ENCODE data around the gene TNK1.
A peak's percentile ranks its signal among the peaks of the same experiment; 100 is the strongest.
"Not testable (repeated sequence)": the region's sequence is repeated elsewhere in the genome, so short reads cannot be mapped to it uniquely, and the experiment has no call there.

The TNK1 gene

GRCh38 chr17:7380855-7381683 is at the start of gene TNK1:
Gene TNK1, plus strand, starts transcription at chr17:7381089. Its CDS starts 1,838 bp downstream, at chr17:7382927.
- no peak for DNase-seq (ENCODE audit: low spot score)

DNA sequence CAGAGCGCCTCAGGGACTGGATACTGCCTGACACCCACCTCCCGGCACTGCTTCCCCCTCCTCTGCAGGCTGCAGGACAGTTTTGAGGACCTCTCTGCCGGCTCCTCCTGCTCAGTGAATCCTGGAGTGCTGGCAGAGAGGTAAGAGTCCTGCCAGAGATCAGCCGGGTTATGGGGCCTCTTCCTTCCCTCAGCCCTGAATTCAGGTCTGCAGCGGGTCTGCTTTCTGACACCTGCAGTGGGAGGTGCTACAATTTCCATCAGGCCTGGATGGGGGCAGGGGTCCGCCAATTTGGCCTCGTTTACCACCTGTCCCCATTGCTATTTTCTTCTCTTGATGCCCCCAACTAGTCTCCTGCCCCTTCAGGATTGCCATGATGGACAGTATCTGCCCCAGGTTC is 48.8 kb upstream of the TNK1 start:
- DNase-seq (ENCODE audit: low spot score) = no peak

- DNase-seq (ENCODE audit: low spot score) = not testable (repeated sequence)
Measured at GRCh38 chr17:7332600-7333069, 48.3 kb upstream of the TNK1 start.

- no peak for DNase-seq (ENCODE audit: low spot score)
Measured at GRCh38 chr17:7334938-7335538, 45.9 kb upstream of the TNK1 start.

DNA sequence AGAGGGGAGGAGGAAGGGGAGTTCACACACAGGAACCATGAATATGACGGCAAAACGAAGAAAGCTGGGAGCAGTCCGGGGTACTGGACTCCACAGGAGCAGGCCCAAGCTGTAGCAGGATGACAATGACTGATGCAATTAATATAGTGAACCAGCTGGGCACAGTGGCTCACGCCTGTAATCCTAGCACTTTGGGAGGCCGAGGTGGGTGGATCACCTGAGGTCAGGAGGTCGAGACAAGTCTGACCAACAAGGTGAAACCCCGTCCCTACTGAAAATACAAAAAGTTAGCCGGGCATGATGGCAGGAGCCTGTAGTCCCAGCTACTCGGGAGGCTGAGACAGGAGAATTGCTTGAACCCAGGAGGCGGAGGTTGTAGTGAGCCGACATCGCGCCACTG is 45.1 kb upstream of the TNK1 start:
- not testable (repeated sequence) for DNase-seq (ENCODE audit: low spot score)

DNA sequence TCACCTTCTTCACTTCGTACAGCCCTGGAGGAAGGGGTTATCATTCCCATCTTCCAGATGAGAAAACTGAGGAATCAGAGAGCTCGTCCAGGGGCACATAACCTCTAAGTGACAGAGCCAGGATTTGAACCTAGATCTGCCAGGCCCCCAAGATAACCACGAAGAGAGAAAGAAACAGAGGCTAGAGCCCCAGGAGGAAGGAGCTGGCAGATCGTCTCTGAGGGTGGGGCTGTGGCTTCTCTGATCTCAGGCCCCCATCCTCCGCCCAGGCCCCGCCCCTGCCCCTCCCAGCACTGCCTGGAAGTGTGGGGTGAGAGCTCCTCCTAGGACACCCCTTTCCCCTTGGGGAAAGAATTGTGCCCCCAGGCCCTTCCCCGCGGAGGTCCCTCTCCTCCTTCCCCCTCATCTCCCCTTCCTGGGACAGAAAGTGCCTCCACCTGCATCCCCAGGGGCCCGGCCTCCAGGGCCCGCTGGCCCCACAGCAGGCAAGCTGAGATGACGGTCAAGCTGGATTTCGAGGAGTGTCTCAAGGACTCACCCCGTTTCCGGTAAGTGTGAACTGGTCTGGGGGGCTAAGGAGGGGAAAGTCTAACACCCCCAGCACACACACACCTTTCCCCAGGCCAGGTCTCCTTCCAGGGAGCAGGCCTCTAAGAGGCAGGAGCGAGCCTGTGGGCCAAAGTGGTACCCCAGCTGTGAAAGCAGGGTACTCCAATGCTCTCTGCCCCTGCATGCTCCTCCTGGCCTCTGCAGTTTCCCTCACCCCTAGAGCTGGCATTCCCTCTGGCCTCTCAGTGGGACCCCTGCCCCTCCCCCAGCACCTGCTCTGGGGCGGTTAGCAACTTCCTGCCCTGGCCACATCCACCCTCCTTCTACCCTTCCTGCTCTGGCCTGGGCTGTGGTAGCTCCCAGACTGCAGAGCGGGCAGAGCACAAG is 44.4 kb upstream of the TNK1 start, which contains the start of gene ACAP1:
ACAP1 (plus strand) TSS at position 290 of the 936 bp plus-strand sequence; CDS start at position 496, 206 bp downstream.
- DNase-seq (ENCODE audit: low spot score) = no peak

DNA sequence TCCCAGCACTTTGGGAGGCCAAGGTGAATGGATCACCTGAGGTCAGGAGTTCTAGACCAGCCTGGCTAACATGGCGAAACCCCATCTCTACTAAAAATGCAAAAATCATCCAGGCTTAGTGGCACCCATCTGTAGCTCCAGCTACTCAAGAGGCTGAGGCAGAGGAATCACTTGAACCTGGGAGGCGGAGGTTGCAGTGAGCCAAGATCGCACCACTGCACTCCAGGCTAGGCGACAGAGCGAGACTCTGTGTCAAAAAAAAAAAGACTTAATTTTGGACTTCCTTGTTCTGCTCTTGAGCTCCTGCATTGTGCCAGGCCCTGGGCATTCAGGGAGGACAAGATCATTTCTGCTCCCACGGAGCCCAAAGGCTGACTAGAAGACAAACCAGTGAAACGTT is 43.3 kb upstream of the TNK1 start:
- not testable (repeated sequence) for DNase-seq (ENCODE audit: low spot score)

GRCh38 chr17:7340179-7340578 is 40.7 kb upstream of the TNK1 start:
- peak; percentile 46 for DNase-seq (ENCODE audit: low spot score)

DNA sequence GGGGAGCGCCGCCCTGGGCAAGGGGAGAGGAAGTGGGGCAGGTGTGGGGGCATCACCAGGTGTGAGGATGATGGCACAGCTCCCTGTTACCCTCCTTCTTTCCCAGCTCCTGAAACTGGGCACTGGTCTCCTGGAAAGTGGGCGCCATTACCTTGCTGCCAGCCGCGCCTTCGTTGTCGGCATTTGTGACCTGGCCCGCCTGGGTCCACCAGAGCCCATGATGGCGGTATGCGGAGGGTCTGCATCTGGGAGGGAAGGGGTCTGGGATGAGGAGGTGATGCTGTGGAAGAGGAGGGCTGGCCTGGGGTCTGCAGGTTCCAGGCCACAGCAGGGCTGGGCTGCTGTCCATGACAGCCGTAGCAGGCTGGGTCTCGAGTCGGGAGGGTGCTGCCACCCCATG is 39.0 kb upstream of the TNK1 start:
- DNase-seq (ENCODE audit: low spot score) = no peak

- DNase-seq (ENCODE audit: low spot score) = no peak
Measured at GRCh38 chr17:7343250-7343649, 37.6 kb upstream of the TNK1 start.

DNA sequence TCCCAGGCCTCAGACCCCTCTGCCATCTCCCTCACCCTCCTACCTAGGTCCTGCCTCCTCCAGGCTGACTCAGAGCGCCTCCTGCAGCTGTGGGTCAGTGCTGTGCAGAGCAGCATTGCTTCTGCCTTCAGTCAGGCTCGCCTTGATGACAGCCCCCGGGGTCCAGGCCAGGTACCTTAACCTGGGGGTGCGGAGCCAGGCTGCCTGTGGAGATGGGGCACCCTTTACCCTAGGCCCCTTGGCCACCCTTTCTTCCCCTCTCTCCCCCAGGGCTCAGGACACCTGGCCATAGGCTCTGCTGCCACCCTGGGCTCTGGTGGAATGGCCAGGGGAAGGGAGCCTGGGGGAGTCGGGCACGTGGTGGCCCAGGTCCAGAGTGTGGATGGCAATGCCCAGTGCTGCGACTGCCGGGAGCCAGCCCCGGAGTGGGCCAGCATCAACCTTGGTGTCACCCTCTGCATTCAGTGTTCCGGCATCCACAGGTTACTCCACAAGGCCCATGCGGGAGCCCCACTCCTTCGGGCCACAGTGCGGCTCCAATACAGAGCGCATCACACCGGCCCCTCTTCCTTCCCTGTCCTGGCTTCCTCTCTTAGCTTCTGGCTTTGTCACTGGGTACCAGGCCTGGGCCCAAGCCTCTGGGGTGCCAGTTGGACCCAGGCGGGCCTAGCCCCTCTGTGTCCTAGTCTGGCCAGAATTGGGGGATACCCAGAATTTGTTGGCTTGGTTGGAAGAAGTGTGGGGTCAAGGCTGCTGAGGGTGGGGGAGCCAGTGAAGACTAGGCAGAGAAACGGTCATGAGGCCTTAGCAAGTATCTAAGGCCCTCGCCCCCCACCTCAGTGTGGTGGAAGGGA is 33.9 kb upstream of the TNK1 start:
- DNase-seq (ENCODE audit: low spot score) = no peak

DNA sequence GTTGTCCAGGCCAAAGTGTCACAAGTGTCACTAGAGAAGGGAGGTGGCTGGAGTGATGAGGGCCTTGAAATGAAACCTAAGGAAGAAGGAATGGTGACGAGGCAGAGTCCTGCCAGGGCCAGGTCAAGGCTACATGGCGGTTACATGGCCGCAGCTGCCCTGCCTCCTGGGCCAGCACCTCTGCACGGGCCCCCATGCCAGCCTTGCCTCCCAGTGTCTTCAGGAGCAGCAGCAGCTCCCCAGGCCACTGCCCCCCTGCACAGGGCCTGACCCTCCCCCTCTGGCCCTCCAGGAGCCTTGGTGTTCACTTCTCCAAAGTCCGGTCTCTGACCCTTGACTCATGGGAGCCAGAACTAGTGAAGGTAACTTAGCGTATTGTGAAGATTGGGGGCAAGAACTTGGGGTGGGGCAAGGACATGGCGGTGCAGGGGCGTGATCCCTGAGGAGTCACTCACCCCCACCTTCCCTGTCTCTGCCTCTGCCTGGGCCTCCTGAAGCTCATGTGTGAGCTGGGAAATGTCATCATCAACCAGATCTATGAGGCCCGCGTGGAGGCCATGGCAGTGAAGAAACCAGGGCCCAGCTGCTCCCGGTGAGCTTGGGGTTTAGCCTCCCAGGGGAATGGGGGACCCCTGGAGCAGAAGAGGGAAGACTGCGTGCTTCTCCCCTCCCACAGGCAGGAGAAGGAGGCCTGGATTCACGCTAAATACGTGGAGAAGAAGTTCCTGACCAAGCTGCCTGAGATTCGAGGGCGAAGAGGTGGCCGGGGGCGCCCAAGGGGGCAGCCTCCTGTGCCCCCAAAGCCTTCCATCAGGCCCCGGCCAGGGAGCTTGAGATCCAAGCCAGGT is 33.0 kb upstream of the TNK1 start:
- no peak for DNase-seq (ENCODE audit: low spot score)

DNA sequence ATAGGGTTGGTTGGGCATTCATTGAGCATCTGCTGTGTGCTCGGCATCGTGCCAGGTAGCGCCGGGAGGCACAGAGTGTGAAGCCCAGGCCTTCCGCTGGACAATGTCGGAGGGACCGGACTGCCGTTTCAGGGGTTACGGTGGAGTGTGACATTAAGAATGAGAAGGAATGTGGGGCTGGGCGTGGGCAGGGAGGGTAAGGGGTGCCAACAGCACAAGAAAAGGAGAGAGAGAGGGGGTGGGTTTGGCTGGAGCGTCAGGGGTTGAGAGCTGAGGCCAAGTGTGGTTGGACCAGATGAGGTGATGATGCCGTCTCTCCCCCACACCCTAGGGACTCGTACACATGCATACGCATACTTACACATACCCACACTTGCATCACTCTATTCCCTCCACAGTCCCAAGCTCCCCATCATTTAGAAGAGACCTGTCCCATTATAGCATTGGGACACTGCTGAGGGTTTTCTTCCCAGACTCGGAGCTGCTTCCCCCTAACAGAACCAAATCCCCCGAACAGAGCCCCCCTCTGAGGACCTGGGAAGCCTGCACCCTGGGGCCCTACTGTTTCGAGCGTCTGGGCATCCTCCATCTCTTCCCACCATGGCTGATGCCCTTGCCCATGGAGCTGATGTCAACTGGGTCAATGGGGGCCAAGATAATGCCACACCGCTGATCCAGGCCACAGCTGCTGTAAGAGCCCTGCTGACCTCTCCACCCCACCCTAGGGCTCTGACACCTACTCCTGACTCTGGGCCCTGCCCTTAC is 32.2 kb upstream of the TNK1 start:
- DNase-seq (ENCODE audit: low spot score) = no peak

DNA sequence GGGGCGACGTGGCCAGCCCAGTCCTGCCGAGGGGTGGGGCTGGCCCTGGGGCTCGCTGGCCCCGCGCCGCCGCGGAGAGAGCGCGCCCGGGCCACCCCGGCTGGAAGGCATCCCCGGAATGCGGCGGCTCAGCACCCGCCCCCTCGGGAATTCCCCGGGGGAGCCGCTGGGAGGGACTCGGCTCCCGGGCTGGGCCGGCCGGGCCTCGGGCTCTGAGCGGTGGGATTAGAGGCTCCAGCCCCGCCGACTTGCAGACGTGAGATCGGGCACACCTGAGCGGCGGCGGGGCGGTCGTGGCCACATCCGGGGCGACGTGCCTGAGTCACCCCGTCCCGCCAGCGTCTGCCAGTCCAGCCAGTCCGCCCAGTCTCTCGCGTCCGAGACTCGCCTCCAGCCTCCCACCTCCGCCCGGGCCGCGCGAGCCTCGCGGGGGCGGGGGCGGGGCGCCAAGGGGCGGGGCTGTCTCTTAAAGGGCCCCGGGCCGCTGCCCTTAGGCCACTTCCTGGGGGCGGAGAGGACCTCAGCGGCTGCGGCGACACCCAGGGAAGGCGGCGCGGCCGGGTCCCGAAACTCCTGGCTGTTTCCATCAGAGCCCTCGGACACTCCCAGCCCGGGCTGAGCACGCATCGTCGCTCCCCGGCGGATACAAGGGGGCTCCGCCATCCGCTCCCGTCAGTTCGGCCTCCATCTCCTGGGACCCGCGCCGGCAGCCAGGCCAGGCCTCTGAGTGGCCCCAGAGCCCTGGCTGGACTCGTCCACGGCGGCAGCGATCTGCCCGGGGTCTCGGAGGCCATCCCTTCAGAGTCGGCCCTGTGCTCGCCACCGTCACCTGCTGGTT is 29.0 kb upstream of the TNK1 start, which contains the start of gene KCTD11:
KCTD11 (plus strand) TSS at position 498 of the 838 bp plus-strand sequence.
- DNase-seq (ENCODE audit: low spot score) = peak; percentile 83

- DNase-seq (ENCODE audit: low spot score) = no peak
Measured at GRCh38 chr17:7352503-7352889, 28.4 kb upstream of the TNK1 start.

GRCh38 chr17:7352910-7353635 is 27.8 kb upstream of the TNK1 start:
- DNase-seq (ENCODE audit: low spot score) = no peak

DNA sequence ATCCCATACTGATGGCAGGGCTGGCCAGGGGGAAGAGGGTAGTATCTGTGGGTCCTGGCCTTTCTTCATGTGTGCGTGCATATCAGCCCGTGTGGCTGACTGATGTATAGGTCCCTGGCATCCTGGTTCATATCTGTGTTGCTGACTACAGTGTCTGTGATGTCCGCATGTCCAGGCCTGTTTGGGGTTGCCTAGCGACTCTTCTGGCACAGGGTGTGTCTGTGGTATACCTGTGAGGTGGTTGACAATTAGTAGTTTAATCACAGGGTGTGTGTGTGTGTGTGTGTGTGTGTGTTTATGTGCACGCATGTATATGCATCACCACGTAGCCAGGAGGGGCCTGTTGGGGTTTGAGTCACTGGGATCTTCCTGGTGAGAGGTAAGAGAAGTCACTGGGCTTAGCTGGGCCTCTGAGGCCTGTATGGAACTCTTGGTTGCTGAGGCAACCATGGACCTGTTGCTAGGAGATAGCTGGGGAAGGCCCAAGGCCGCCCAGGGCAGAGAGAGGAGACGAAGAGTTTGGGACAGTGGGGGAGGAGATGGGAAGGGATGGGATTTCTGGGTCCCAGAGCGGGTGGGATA is 26.5 kb upstream of the TNK1 start:
- DNase-seq (ENCODE audit: low spot score) = no peak
